Heart right ventricle (tissue), 16 donors: ENCODE measurements around the gene DEFB126. TPM values are rescaled to one million over a fixed set of nuclear protein-coding genes. Genes with fewer than 3 reads are reported as not detected.

Experiments used
- ATAC-seq, 8 donors: fragments of 200-7000 bp; cut with Tn5 transposase; one replicate each; pipeline ENCODE4 v1.9.1; 2020; ENCODE audit warnings: mild to moderate bottlenecking in 8 of 8, moderate library complexity in 8 of 8, moderate number of reproducible peaks in 1 of 8
- DNase-seq, 2 donors: peaks; one replicate each; pipeline ENCODE4 v3.0.0-alpha.2; 2020
- H3K27ac ChIP-seq, 10 donors: fragments of 200-600 bp; sonication (generic) in 2 of 10; one replicate each; pipeline versions ENCODE4 v1.5.0 to v1.8.0; 2020 to 2022; ENCODE audit warnings: mild to moderate bottlenecking in 3 of 10
- H3K27me3 ChIP-seq, 7 donors: fragments of 200-600 bp; one replicate each; pipeline ENCODE4 v1.8.0; 2021 to 2022; ENCODE audit warnings: mild to moderate bottlenecking in 2 of 7
- H3K36me3 ChIP-seq, 9 donors: fragments of 200-600 bp; sonication (generic) in 1 of 9; one replicate each; pipeline versions ENCODE4 v1.5.0 to v1.8.0; 2020 to 2022; ENCODE audit warnings: mild to moderate bottlenecking in 2 of 9
- H3K4me1 ChIP-seq, 9 donors: fragments of 200-600 bp; sonication (generic) in 1 of 9; one replicate each; pipeline versions ENCODE4 v1.5.0 to v1.8.0; 2020 to 2022; ENCODE audit warnings: mild to moderate bottlenecking in 4 of 9
- H3K4me3 ChIP-seq, 10 donors: fragments of 200-600 bp; sonication (generic) in 2 of 10; one replicate each; pipeline versions ENCODE4 v1.5.0 to v1.8.0; 2020 to 2022; ENCODE audit warnings: mild to moderate bottlenecking in 7 of 10, moderate library complexity in 2 of 10
- H3K9me3 ChIP-seq, 11 donors: fragments of 200-600 bp in 10 of 11; sonication (generic) in 2 of 11; one replicate each; pipeline versions ENCODE4 v1.5.0 to v1.8.0; 2013 to 2022; ENCODE audit warnings: mild to moderate bottlenecking in 2 of 11, control low read depth in 1 of 11, moderate library complexity in 1 of 11
- CTCF ChIP-seq, 9 donors: fragments of 200-600 bp; sonication (generic) in 2 of 9; IDR thresholded peaks; one replicate each; pipeline versions ENCODE4 v1.5.0 to v1.8.0; 2021 to 2022; ENCODE audit warnings: antibody characterized with exemption in 9 of 9, mild to moderate bottlenecking in 5 of 9, moderate library complexity in 1 of 9
- WGBS, 2 donors: extraction: QIAGEN DNeasy Blood & Tissue Kit; methylation state at CpG; one replicate each; pipeline ENCODE4 v1.1.7; 2013; ENCODE audit warnings: inconsistent platforms in 1 of 2; 5-methylcytosine and 5-hydroxymethylcytosine counted together
- intact Hi-C, 10 donors: fragments of 100-400 bp; cut with DNase I; formaldehyde crosslinking; loops; one replicate each; pipeline versions ENCODE4 v1.11.1 to v1.14.2; 2022
- polyA plus RNA-seq, 2 donors: library from polyadenylated mRNA; stranded (reverse); fragments of 200-250 nt; gene quantifications; one replicate each; pipeline ENCODE4 v1.2.3, GENCODE V29; 2013
- total RNA-seq, 10 donors: library from RNA; stranded (reverse); fragmentation: NEBNext Ultra II Directional in 3 of 10; extraction: Animal tissue kit (Norgen Biotek cat#: 25700) in 3 of 10; gene quantifications; one replicate each; pipeline versions ENCODE4 v1.2.1 to v1.2.4, GENCODE V29; 2021 to 2023
- donor health status: Arrhythmogenic right ventricular cardiomyopathy.
- donor health status: ischemic (EF 13 %, LVEDD 7.1; RV severe dilation, severe dysfunction).
- donor health status: healthy with polysubstance abuse.
- donor health status: DM: no; HTN: yes; CAD: no.
- donor health status: DM: no; HTN: no; CAD: no.
- donor health status: ischemic (EF 25% LVEDD 6.9; RV normal size, moderate dysfunction).
- donor health status: ischemic (EF 25% LVEDD 5.7; RV mildly dilated, moderate dysfunction).
- donor health status: healthy.
- donor health status: DM: yes; HTN: yes; CAD: no.
- donor health status: Ischemic cardiomyopathy.
- donor health status: ischemic (EF 35%, LVEDD 5.7; RV mildly dilated, moderate dysfunction).
- donor health status: nonischemic (EF 11% LVEDD 7.7; RV severe dilation, severe dysfunction).
- donor health status: DM: yes; HTN: yes; CAD: no.
- donor health status: PGD.
- donor health status: ischemic (EF 29% LVEDD 5.4; RV normal size, mild dysfunction).
- donor health status: nonischemic (EF 23%, LVEDD 6.1; RV moderate dilation, normal function).

The DEFB126 gene
- total and polyA plus RNA-seq, 12 donors: not detected

GRCh38 chr20:145877-146276 is 3.5 kb downstream of the DEFB126 start:
- DNase-seq (no peak), ATAC-seq (no peak)
- Histone ChIP-seq H3K27me3 (peaks cover 0 to 37% (median 8%) of the 10 kb centered on the region in 7 donors), H3K27ac (no peak overlapping the region), H3K4me1 (no peaks in the 10 kb centered on the region), H3K4me3 (no peak overlapping the region), H3K9me3 (no peaks in the 10 kb centered on the region), H3K36me3 (no peaks in the 10 kb centered on the region)
- no peak for TF ChIP-seq CTCF (IDR thresholded peaks at IDR 0.05)
- intact Hi-C loops: no loop called here
- whole genome bisulfite sequencing, 2 donors: 53 to 71% methylated on average over 2 of the region's 2 CpGs

- ATAC-seq (no peak), DNase-seq (no peak)
- Histone ChIP-seq H3K4me1 (no peaks in the 10 kb centered on the region), H3K36me3 (no peaks in the 10 kb centered on the region), H3K27ac (no peak overlapping the region), H3K27me3 (peaks cover 0 to 13% (median 1%) of the 10 kb centered on the region in 7 donors), H3K9me3 (no peaks in the 10 kb centered on the region), H3K4me3 (no peak overlapping the region)
- TF ChIP-seq CTCF (IDR thresholded peaks at IDR 0.05): no peak
- intact Hi-C loops: no loop called here
- WGBS, 2 donors: 80 to 87% methylated on average over 1 of the region's 1 CpG
Measured at GRCh38 chr20:152131-152530, 9.7 kb downstream of the DEFB126 start.

- H3K36me3 ChIP-seq: no peaks in the 10 kb centered on the region
- peaks cover 0 to 10% (median 5%) of the 10 kb centered on the region in 7 donors for H3K27me3 ChIP-seq
- no peak for TF ChIP-seq CTCF (IDR thresholded peaks at IDR 0.05)
- H3K4me1 ChIP-seq: no peaks in the 10 kb centered on the region
- WGBS, 2 donors: 89 to 93% methylated on average over 5 of the region's 5 CpGs
- ATAC-seq: no peak
- H3K9me3 ChIP-seq: no peaks in the 10 kb centered on the region
- H3K4me3 ChIP-seq: no peak within 1 kb of the TSS
- intact Hi-C loops: no loop called here
- H3K27ac ChIP-seq: no peak within 1 kb of the TSS
- DNase-seq: no peak
Measured at GRCh38 chr20:157154-157553, 14.8 kb downstream of the DEFB126 start, which contains the start of gene DEFB127. Gene DEFB127, plus strand, starts transcription at chr20:157454. Its CDS starts 91 bp downstream, at chr20:157545.

- WGBS, 2 donors: 36 to 47% methylated on average over 3 of the region's 3 CpGs
- no peaks in the 10 kb centered on the region for H3K36me3 ChIP-seq
- intact Hi-C loops: no loop called here
- H3K27ac ChIP-seq: no peak overlapping the region
- no peaks in the 10 kb centered on the region for H3K9me3 ChIP-seq
- ATAC-seq (peak in 1 of 8 donors; percentile 33), DNase-seq (no peak)
- TF ChIP-seq CTCF (IDR thresholded peaks at IDR 0.05): no peak
- H3K27me3 ChIP-seq: peaks cover 0 to 4% (median 0%) of the 10 kb centered on the region in 7 donors
- H3K4me3 ChIP-seq: no peak overlapping the region
- no peaks in the 10 kb centered on the region for H3K4me1 ChIP-seq
Measured at GRCh38 chr20:164618-165017, 22.2 kb downstream of the DEFB126 start.
